Measurements from ENCODE around the gene GNA14. TPM values are rescaled to one million over a fixed set of nuclear protein-coding genes. Genes with fewer than 3 reads are reported as not detected.

GNA14 gene
- total RNA-seq, 4 donors from 2014 or later, result 13.9 to 26.3 (median 19.9) TPM

DNA sequence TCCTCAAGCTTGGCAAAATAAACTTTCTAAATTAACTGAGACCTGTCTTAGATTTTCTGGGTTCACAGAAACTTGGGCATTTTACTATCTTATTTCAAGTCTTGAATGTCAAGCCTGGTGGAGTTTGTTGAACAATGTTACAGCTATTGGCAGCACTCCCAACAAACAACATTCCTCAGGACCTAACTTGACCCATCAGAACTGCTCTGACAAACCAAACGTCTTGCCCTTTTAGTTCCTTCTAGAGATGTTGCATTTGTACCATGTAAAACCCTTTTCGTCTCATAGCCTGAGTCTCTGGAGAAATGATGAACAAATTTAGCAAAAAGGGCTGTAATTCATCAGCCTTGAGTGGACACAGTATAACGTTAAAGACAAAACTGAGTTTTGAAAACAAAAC is 51.1 kb downstream of the GNA14 start:
- Histone ChIP-seq H3K27me3 (no peaks in the 10 kb centered on the region), H3K36me3 (no peaks in the 10 kb centered on the region), H3K27ac (peak overlapping the region; percentile 42 to 80 (median 42)), H3K4me1 (peaks cover 53% of the 10 kb centered on the region in 2 donors), H3K4me3 (replicated peaks in 1 of 3) (no peak overlapping the region), H3K9me3 (no peaks in the 10 kb centered on the region)
- 30 to 34% methylated on average over 3 of the region's 3 CpGs for WGBS, 2 donors
- TF ChIP-seq, protein P1, sequence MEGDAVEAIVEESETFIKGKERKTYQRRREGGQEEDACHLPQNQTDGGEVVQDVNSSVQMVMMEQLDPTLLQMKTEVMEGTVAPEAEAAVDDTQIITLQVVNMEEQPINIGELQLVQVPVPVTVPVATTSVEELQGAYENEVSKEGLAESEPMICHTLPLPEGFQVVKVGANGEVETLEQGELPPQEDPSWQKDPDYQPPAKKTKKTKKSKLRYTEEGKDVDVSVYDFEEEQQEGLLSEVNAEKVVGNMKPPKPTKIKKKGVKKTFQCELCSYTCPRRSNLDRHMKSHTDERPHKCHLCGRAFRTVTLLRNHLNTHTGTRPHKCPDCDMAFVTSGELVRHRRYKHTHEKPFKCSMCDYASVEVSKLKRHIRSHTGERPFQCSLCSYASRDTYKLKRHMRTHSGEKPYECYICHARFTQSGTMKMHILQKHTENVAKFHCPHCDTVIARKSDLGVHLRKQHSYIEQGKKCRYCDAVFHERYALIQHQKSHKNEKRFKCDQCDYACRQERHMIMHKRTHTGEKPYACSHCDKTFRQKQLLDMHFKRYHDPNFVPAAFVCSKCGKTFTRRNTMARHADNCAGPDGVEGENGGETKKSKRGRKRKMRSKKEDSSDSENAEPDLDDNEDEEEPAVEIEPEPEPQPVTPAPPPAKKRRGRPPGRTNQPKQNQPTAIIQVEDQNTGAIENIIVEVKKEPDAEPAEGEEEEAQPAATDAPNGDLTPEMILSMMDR (IDR thresholded peaks at IDR 0.05), result no peak
- no peak for TF ChIP-seq POLR2A (IDR thresholded peaks at IDR 0.05)
- DNase-seq, result peak; percentile 43 to 57
- intact Hi-C loops (cut with DNase I), result no loop called here

DNA sequence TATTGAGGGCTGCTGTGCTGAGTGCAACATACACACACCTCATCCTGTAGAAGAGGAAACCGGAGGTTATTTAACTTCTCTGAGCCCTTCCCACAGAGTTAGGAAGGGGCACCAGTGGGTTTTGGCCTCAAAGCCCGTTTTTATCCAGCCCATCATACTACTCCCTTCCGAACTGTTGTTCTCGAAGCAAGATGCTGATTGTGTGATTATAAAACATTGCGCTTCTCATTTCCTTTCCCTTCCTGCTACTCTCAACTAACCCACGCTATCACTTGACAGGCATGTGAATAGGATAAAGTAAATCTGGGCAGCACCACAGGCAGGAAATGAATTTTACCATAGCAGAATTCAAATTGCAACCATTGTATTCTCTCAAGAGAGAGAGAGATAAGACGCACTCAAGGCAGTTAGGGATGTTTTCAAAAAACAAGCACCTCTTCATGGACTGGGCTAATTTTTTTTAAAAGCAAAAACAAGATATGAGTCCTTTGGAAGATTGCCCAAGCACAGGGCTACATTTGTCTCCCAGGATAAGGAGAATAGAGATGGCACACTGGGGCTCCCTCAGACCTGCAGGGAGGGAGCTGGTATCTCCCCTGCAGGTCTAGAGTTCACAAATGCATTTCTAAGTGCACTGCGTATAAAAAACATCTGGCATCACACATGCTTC is 52.6 kb downstream of the GNA14 start:
- H3K36me3 ChIP-seq, result no peaks in the 10 kb centered on the region
- no peaks in the 10 kb centered on the region for H3K27me3 ChIP-seq
- H3K4me3 ChIP-seq (replicated peaks in 1 of 3), result no peak overlapping the region
- DNase-seq, result no peak
- peak overlapping the region in 2 of 3 donors; percentile 50 to 80 for H3K27ac ChIP-seq
- no peaks in the 10 kb centered on the region for H3K9me3 ChIP-seq
- intact Hi-C loops (cut with DNase I), result no loop called here
- TF ChIP-seq POLR2A (IDR thresholded peaks at IDR 0.05), result no peak
- TF ChIP-seq, protein P1 (IDR thresholded peaks at IDR 0.05), result no peak
- 42 to 51% methylated on average over 8 of the region's 8 CpGs for WGBS, 2 donors
- peaks cover 53% of the 10 kb centered on the region in 2 donors for H3K4me1 ChIP-seq

DNA sequence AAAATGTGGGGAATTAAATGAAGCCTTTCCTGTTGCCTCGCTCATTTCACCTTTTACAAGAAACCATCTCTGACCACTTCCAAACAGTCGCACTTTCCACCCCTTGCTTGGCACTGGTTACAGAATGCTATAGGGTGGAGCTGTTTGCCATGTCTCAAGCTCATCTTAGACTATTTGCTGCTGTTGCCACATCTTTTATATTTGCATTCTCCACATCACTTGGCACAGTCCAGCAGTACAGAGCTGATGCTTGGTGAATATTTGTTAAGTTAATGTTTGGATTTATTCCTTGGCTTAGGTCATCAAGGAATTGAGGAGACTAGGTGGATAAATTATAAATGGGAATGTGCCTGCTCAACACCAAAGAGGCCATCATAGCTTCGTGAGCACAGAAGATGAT is 53.2 kb downstream of the GNA14 start:
- WGBS, 2 donors, result 77 to 86% methylated on average over 3 of the region's 3 CpGs
- DNase-seq, result no peak
- Histone ChIP-seq H3K4me1 (peaks cover 53% of the 10 kb centered on the region in 2 donors), H3K36me3 (no peaks in the 10 kb centered on the region), H3K4me3 (replicated peaks in 1 of 3) (no peak overlapping the region), H3K9me3 (no peaks in the 10 kb centered on the region), H3K27me3 (no peaks in the 10 kb centered on the region), H3K27ac (peak overlapping the region in 2 of 3 donors; percentile 50 to 80)
- intact Hi-C loops (cut with DNase I), result no loop called here
- TF ChIP-seq POLR2A (IDR thresholded peaks at IDR 0.05), result no peak
- TF ChIP-seq, protein P1 (IDR thresholded peaks at IDR 0.05), result no peak

DNA sequence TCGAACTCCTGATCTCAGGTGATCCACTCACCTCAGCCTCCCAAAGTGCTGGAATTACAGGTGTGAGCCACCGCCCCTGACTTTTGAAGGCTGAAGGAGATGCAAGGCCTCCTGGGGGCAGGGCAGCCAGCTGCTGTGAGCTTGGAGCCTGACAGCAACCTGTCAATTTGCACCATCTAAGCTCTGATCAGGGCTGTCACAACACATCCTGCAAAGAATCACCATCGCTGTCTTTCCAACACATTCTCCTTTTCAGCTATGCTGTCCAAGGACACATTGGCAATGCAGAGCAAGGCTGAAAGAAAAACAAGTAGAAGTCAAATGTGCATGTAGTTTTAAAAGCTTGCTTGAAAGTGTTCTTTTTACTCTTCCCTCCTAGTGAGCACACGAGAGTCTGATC is 54.6 kb downstream of the GNA14 start:
- TF ChIP-seq, protein P1 (IDR thresholded peaks at IDR 0.05), result no peak
- peak in 1 of 2 donors; percentile 10 for TF ChIP-seq POLR2A (IDR thresholded peaks at IDR 0.05)
- intact Hi-C loops (cut with DNase I), result no loop called here
- peak in 1 of 2 donors; percentile 3 for DNase-seq

DNA sequence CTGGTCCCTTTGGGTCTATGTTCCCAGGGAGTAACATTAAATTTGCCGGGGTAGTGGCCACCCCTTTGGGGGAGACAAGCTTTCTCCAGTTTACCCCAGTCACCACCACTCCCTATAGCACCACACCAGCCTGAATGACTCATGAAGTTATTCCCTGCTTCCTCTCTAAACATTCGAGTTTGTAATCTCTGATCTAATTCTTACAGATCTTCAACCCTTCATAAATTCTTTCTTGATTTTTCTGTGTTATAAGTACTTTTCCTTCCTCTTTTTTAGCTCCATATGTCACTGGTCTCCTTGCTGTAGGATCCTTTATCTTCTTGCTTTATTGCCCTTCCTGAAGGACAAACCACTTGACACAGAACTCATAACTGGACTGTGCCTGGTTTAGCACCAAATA is 55.6 kb downstream of the GNA14 start:
- Histone ChIP-seq H3K9me3 (no peaks in the 10 kb centered on the region), H3K27me3 (no peaks in the 10 kb centered on the region), H3K27ac (peak overlapping the region in 1 of 3 donors; percentile 80), H3K4me1 (peaks cover 50 to 64% of the 10 kb centered on the region in 2 donors), H3K36me3 (no peaks in the 10 kb centered on the region), H3K4me3 (replicated peaks in 1 of 3) (no peak overlapping the region)
- TF ChIP-seq, protein P1 (IDR thresholded peaks at IDR 0.05), result no peak
- TF ChIP-seq POLR2A (IDR thresholded peaks at IDR 0.05), result no peak
- DNase-seq, result no peak
- 85 to 86% methylated on average over 2 of the region's 2 CpGs for WGBS, 2 donors
- intact Hi-C loops (cut with DNase I), result no loop called here

More for the DNA sequence above, 54.6 kb downstream of the GNA14 start:
- Histone ChIP-seq H3K9me3 (no peaks in the 10 kb centered on the region), H3K36me3 (no peaks in the 10 kb centered on the region), H3K4me3 (replicated peaks in 1 of 3) (no peak overlapping the region), H3K27ac (peak overlapping the region in 2 of 3 donors; percentile 67 to 80), H3K27me3 (no peaks in the 10 kb centered on the region), H3K4me1 (peaks cover 54 to 65% of the 10 kb centered on the region in 2 donors)
- WGBS, 2 donors, result 64 to 66% methylated on average over 4 of the region's 4 CpGs

Measured in thyroid gland (tissue), 4 donors.